NCI-H82 (cell line): ENCODE results near the gene PHOSPHO1.
A peak's percentile ranks its signal among the peaks of the same experiment; 100 is the strongest.
"Not testable (repeated sequence)": the region's sequence is repeated elsewhere in the genome, so short reads cannot be mapped to it uniquely, and the experiment has no call there.

Source experiments
- DNase-seq: peaks from one replicate; lab custom pipeline; 2025; lab: John Stamatoyannopoulos, UW

The PHOSPHO1 gene, protein sequence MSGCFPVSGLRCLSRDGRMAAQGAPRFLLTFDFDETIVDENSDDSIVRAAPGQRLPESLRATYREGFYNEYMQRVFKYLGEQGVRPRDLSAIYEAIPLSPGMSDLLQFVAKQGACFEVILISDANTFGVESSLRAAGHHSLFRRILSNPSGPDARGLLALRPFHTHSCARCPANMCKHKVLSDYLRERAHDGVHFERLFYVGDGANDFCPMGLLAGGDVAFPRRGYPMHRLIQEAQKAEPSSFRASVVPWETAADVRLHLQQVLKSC

DNA sequence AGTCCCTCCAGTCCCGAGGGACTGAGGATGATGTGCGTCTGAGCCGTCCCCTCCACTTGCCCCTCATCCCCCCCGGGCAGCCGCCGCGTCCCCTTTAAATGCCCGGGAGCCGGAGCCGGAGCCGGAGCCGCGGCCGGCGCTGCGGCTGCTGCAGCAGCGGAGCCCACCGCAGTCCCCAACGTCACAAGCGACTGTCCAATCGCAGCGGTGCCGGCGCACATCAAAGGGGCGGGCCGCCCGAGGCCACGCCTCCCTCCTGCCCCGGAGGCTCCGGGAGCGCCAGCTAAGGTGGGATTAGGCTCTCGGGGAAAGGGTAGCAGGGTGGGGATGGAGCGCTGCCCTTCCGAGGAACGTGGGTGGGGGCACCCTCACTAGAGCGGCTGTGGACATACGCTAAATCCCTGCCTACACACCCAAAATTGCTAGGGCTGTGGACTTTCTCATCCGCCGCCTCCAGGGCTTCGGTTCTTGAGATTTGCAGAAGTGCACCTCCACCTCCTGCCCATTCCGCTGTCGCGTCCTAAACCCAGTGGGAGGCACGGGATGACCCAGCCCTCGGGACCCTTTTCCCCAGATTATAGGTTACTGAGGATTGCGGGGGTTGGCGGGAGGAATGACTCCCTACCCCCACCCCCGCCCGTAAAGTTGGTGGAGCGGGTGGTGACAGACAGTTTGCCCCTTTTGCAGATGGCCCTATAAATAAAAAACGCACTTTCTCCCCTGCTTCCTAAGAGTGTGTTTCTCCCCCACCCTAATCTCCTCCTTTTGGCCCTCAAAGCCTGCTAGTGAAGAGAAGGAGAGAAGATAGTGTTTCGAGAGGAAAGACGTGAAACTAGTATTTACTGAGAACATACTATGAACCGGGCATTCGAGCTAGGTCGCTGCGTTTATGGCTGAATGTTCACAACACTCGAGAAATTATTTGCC lies at the start of gene PHOSPHO1:
PHOSPHO1 (minus strand) TSS at position 152 of the 927 bp plus-strand sequence. CDS start 4,096 bp downstream, outside the sequence.
- peak; percentile 97 for DNase-seq

DNA sequence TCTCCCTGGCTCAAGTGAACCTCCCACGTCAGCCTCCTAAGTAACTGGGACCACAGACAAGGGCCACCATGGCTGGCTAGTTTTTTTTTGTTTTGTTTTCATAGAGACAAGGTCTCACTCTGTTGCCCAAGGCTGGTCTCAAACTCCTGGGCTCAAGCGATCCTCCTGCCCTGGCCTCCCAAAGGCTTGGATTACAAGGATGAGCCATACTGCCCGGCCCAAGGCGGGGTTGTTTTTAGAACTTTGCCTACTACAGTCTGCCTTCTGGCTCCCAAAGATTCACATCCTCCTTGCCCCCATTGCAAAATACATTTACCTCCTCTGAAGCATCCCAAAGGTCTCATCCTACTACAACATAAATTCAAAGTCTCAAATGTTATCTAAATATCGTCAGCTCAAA lies 49.5 kb upstream of the PHOSPHO1 start:
- no peak for DNase-seq

DNA sequence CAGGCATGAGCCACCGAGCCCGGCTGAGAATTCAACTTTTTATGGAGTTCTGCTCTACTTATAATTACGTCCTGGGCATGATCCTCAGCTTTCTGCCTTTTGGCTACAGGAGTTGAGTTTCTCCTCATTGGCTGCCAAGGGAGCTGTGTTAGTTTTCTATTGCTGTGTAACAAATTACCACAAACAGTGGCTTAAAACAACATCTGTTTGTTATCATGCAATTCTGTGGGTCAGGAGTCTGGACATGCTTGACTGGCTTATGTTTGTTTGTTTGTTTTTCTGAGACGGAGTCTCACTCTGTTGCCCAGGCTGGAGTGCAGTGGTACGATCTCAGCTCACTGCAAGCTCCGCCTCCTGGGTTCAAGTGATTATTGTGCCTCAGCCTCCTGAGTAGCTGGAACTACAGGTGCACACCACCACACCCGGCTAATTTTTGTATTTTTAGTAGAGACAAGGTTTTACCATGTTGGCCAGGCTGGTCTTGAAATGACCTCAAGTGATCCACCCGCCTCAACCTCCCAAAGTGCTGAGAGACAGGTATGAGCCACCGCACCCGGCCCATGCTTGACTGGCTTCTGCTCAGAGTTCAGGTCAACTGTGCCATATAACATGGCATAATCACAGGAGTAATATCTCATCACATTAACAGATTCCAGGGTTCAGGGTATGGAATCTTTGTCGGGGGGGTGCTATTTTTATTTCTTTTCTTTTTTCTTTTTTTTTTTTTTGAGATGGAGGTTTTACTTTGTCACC lies 48.9 kb upstream of the PHOSPHO1 start:
- not testable (repeated sequence) for DNase-seq

DNA sequence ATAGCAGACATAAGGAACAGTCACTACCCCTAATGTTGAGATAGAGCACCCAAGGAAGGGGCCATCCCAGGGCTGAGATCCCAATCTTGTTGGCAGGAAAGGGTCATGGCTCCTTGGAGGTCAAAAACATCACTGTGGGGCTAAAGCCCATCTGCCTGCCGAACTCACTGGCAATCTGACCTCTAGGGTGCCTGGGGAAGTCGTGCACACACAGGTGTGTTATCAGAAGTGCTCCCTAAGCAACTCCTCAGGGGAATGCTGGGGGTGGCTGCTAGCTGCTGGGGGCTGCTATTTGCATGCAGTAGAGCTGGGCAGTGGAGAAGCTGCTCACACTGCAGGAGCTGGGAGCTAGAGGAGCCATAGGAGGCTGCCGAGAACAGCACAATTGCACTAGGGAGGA lies 47.5 kb upstream of the PHOSPHO1 start:
- no peak for DNase-seq

DNA sequence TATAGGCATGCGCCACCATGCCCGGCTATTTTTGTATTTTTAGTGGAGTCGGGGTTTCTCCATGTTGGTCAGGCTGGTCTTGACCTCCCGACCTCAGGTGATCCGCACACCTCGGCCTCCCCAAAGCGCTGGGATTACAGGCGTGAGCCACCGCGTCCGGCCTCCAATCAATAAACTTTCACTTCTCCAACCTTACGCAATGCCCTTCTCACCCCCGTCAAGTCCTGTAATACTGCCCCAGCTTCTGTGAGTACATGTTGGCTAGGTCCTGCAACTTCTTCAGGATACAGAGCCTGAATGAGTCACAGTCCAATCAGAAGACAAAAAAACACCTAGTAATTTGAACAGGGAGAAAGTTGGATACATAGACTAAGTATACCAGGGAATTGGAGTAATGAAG lies 47.1 kb upstream of the PHOSPHO1 start:
- no peak for DNase-seq

DNA sequence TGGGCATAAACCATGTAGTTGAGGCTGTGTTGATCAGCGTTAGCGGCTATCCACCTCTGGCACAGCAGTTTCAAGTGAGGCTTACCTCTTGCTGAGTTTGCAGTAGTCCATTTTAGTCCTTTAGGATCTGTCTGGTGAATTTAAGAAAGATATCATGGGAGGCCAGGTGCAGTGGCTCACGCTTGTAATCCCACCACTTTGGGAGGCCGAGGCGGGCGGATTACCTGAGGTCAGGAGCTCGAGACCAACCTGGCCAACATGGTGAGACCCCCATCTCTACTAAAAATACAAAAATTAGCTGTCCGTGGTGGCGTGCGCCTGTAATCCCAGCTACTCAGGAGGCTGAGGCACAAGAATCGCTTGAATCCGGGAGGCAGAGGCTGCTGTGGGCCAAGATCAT lies 45.4 kb upstream of the PHOSPHO1 start:
- not testable (repeated sequence) for DNase-seq

DNA sequence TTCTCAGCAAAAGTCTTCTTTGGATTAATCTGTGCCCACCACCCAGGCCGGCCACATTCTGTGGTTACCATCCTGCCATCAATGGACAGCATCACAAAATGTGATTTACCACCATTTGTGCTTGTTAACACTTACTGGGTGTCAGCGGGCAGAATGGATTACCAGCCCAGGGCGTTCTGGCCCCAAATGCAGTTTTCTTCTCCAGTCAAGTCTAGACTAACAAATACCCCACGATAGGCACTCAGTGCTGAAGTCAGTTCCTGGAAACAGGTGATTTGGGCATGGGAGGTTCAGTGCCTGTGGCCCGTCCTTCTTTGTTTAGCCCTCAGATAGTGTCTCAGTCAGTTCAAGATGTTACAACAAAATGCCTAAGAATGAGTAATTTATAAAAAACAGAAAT lies 38.8 kb upstream of the PHOSPHO1 start:
- DNase-seq: no peak

DNA sequence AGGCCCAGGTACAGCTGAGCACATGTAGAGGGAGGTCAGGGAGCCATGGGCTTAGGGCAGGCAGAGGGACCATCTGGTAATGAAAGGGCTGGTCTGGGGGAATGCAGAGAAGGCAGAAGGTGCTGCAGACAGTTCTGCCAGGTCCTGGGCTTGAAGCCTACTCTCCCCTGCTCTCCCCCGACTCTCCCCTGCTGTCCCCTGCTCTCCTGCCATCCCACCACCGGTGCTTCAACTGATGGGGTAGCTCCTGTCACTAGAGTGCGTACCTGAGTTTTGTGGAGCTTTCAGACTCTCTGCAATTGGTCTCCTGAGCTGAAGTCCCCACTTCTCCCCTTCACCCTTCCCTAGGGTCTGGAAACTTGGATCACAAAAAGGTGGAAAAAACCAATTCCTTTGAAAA lies 37.3 kb upstream of the PHOSPHO1 start:
- DNase-seq: no peak

DNA sequence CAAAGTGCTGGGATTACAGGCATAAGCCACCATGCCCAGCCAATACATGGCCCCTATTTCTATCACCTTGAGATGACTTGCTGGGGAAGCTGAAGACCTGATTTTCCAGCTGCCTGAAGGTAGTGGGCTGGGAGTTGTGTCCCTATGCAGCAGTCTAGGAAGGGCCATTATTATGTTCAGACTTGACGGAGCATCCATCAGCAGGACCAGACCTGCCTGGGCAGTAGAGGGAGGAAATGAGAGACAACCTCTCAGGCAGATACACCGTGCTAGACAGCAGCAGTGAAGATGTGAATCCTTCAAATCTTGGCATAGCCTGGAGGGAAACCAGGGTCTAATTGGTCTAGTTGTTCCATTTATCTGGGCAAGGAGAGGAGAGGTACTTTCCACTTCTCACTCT lies 35.6 kb upstream of the PHOSPHO1 start:
- no peak for DNase-seq

DNA sequence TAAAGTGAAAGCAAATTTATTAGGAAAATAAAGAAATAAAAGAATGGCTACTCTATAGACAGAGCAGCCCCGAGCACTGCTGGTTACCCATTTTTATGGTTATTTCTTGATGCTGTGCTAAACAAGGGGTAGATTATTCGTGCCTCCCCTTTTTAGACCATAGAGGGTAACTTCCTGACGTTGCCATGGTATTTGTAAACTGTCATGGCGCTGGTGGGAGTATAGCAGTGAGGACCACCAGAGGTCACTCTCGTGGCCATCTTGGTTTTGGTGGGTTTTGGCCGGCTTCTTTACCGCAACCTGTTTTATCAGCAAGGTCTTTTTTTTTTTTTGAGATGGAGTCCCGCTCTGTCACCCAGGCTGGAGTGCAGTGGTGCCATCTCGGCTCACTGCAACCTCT lies 31.0 kb upstream of the PHOSPHO1 start:
- not testable (repeated sequence) for DNase-seq

DNA sequence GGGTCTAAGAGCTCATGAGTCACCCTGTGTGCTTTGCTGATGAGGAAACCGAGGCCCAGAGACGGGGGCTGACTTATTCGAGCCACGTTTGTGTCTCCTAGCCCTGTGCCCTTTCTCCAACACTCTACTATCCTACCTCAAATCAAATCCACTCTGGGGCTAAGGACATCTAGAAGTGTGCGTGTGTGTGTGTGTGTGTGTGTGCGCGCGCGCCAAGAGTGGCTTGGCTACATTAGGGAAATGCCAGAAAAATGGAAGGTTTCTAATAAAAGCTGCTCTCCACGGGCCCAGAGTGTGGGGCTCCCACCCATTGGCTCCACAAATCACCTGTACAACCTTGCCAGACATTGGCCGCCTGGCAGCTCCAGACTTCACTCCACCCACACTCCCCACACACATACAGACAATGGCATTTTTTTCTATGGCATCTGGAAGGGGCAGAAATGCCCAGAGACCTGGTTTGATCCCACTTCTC lies 30.3 kb upstream of the PHOSPHO1 start:
- DNase-seq: no peak

DNA sequence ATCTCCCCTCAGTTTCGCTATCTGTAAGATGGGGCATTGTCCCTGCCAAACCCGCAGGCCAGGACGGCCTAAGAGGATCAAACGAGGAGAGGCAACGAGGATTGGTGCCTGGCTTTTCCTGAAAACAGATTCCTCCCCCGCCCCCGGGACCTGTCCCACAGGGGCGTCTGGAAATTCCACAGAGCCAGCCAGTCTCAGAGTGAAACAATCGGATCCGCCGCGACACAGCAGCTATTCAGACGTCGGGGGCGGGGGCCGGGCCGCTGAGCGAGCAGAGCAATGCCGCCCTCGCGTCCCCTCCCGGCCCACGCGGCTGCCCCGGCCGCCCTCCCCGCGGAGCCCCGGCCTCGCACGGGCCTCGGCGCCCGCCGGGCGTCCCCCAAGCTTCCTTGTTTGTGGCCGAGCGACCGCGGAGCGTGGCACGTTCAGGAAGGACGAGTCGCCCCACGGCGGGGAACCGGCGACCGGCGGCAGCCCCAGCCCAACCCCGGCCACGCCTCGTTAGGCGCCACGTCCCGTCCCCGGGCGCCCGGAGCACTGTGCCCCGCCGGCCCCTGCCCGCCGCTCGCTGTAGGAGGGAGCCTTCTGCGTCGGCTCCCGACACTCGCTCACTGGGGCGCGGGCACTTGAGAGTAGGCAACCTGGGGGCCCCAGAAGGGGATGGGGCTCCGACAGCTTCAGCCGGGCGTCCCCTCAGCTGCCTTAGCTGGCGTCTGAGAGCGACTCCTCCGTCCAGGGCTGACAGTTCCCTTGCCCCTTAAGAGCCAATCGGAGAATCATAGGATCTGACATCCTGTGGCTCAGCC lies 29.6 kb upstream of the PHOSPHO1 start:
- peak; percentile 59 for DNase-seq

DNA sequence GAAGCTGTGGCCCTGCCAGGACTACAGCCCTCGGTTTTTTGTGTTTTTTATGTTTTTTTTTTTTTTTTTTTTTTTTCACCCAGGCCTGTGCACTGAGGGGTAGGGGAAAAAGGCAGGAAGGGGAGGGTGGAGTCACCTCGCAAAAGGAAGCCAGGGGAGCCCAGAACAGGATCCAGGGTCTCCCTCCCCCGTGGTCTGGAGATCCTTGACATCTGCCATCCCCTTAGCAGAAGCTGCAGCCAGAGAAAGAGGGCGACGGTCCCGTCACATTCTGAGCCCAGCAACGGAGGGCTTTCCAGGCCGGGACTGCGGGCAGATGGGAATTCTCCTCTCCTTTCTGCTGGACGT lies 29.1 kb upstream of the PHOSPHO1 start:
- DNase-seq: peak; percentile 59

DNA sequence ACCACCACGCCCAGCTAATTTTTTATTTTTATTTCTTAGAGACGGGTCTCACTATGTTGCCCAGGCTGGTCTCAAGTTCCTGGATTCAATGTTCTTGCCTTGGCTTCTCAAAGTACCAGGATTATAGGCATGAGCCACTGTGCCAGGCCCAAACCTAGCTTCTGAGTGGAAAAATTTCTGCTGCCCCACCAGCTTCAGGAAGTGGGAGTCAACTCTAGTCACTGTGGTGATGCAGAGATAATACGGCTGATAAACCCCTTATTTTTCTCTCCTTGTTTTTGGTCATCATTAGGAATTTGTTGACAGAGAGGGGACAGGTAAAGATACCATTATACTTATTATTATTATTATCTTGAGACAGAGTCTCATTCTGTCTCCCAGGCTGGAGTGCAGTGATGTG lies 27.8 kb upstream of the PHOSPHO1 start:
- DNase-seq: no peak

DNA sequence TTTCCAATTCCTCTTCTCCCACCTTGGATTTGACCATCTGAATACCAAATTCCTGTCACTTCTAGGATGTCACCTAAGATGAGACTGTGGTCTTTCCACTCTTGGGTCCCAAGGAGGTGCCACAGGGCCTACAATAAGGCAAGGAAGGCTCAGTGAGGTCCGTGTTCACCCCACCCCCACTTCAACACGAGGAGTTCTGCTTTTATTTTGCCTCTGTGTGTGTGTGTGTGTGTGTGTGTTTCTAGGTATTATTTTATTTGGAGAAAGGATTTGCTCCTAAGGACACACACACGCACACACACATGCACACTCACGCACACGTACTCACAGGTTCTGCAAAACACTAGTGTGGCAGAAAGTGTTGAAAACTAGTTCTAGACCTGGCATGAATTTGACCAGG lies 24.5 kb upstream of the PHOSPHO1 start:
- no peak for DNase-seq

DNA sequence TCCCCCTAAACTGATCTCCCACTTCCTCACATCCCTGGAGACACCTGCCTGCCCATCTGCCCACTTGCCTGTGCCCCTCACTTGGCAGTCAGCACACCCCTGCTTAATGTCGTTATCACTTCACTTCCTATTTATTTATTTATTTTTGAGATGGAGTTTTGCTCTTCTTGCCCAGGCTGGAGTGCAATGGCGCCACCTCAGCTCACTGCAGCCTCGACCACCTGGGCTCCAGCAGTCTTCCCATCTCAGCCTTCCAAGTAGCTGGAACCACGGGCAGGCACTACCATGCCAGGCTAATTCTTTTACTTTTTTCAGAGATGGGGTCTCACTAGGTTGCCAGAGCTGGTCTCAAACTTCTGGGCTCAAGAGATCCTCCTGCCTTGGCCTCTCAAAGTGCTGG lies 23.5 kb upstream of the PHOSPHO1 start:
- no peak for DNase-seq

DNA sequence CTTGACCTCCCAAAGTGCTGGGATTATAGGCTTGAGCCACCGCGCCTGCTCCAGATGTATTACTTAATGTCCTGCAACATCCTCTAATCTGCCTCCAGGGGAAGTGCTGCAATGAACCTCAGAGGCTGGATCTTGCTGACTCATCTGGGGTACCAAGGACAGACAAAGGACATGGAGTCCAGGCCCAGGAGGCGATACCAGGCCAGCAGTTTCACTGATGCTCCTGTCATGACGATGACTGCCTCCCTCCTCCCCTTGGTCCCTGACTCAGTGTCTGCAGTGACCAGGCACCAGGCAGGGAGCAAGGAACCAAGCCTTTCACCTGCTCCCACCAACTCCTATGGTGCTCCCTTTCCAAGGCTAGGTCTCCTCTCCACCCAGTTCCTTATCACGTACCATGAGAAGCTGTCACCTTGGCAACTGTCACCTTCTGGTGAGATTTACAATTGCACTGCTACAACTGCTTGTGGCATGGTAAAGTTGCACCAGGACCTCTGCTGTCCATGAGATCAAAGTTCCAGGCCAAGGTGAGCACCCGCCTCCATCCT lies 21.6 kb upstream of the PHOSPHO1 start:
- DNase-seq: peak; percentile 33

DNA sequence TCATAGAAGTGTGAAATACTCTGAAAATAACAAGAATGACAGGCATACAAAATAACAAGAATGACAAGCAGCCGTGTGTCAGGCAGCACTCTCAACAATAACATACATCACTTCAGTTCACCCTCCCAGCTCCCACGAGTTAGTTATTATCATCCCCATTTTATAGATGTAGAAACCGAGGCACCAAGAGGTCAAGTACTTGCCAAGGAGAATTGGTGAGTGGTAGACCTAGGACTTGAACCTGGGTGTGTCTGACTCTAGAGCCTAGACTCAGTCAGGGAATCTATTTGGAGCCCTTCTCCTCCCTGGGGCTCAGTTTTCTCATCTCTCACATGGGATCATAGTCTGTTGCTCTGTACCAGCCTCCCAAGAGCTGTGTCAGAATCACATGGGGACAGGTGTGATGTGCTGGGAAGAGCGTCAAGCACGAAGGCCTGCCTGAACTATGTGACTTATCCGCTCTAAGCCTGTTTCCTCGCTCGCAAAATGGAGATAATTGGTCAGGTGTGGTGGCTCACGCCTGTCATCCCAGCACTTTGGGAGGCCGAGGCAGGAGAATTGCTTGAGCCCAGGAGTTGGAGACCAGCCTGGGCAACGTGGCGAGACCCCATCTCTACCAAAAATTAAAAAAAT lies 19.4 kb upstream of the PHOSPHO1 start:
- no peak for DNase-seq

DNA sequence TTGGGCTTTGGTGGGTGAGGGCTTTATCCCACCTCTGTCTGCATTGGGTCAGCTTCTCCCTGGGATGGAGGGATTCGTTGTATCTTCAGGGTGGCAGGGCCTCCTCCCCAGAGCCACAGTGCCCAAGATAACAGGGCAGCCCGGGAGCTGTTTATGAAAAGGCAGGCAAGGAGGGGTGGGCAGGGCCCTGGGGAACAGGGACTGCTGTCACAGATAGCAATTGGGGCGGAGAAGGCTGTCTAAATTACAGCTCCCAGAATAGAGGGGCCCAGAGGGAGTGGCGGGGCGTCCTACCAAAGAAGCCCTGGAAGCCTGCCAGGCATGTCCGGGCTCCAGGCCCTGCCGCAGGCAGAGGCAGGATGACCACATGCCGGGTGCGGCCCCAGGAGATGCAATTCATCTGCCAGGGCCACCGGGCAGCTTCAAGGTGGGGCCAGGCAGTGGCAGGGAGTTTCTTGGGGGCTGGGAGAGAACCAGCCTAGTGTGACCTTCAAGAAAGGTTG lies 18.8 kb upstream of the PHOSPHO1 start:
- DNase-seq: no peak

DNA sequence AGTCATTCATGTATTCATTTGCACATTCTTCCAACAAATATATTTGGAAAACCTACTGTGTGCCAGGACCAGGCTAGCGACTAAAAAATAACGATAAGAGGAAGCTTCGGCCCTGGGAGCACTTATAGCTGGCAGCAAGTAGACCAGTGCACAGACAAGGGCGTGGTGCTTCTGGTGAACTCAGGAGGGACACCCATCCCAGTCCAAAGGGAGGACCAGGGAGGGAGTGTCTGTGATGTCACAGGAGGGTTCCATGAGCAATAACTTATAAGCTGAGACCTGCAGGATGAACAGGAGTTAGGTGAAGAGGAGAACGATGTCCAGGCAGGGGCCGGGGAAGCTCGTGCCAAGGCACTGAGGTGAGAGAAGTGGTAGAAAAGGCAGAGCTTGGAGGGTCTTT lies 17.4 kb upstream of the PHOSPHO1 start:
- no peak for DNase-seq

DNA sequence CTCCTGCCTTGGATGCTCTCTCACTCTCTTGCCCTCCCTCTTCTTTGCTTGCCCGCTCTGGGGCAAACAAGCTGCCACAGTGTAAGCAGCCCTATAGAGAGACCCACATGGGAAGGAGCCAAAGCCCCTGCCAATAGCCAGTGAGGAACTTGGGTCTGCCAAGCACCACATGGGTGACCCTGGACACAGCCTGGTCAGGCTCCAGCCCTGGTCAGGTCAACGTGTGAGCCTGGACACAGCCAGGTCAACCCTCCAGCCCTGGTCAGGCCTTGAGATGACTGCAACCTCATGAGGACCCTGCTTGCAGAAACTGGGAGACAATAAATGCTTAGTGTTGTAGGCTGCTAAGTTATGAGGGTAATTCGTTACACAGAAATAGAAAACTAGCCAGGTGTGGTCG lies 14.3 kb upstream of the PHOSPHO1 start:
- no peak for DNase-seq
